KMS-11 (cell line): ENCODE data around the gene SYMPK.

Source experiments
- H2AFZ ChIP-seq: fragments of 200-600 bp; sonication (generic); 2 replicates; pipeline ENCODE4 v1.6.1; 2016; ENCODE audit warnings: antibody characterized with exemption, mixed run types, low read depth
- H3K27ac ChIP-seq: fragments of 200-600 bp; sonication (generic); 2 replicates; pipeline ENCODE4 v1.6.1; 2016; ENCODE audit warnings: mild to moderate bottlenecking, mixed run types
- H3K27me3 ChIP-seq: fragments of 200-600 bp; sonication (generic); 2 replicates; pipeline ENCODE4 v1.6.1; 2017; ENCODE audit warnings: mild to moderate bottlenecking, low read depth, mixed run types, moderate library complexity; ENCODE audit not compliant: insufficient read depth
- H3K36me3 ChIP-seq: fragments of 200-600 bp; sonication (generic); 2 replicates; pipeline ENCODE4 v1.6.1; 2017; ENCODE audit warnings: mild to moderate bottlenecking, mixed run types; ENCODE audit not compliant: insufficient read depth
- H3K4me1 ChIP-seq: fragments of 200-600 bp; sonication (generic); 2 replicates; pipeline ENCODE4 v1.6.1; 2016; ENCODE audit warnings: mild to moderate bottlenecking, low read depth, mixed run types; ENCODE audit not compliant: poor library complexity, severe bottlenecking
- H3K4me2 ChIP-seq: fragments of 200-600 bp; sonication (generic); 2 replicates; pipeline ENCODE4 v1.7.0; 2016; ENCODE audit warnings: mild to moderate bottlenecking, mixed run types
- H3K4me3 ChIP-seq: fragments of 200-600 bp; sonication (generic); IDR thresholded peaks from 2 replicates; pipeline ENCODE4 v1.6.1; 2017; ENCODE audit warnings: low read depth, low read length, mixed read lengths; ENCODE audit not compliant: insufficient read depth
- H3K79me2 ChIP-seq: fragments of 200-600 bp; sonication (generic); 2 replicates; pipeline ENCODE4 v1.6.1; 2016; ENCODE audit warnings: low read depth, mixed run types; ENCODE audit not compliant: insufficient read depth
- H3K9ac ChIP-seq: fragments of 200-600 bp; sonication (generic); 2 replicates; pipeline ENCODE4 v1.6.1; 2016; ENCODE audit warnings: mild to moderate bottlenecking, mixed run types
- H4K20me1 ChIP-seq: fragments of 200-600 bp; sonication (generic); 2 replicates; pipeline ENCODE4 v1.6.1; 2016; ENCODE audit warnings: mild to moderate bottlenecking, mixed run types; ENCODE audit not compliant: insufficient read depth
- TF ChIP-seq, protein P1 (sequence below): fragments of 200-600 bp; sonication (generic); conservative IDR thresholded peaks from 2 replicates; pipeline ENCODE4 v1.6.1; 2017; ENCODE audit warnings: low read depth, mild to moderate bottlenecking, antibody characterized with exemption, low read length, moderate library complexity, mixed read lengths

Gene SYMPK

DNA sequence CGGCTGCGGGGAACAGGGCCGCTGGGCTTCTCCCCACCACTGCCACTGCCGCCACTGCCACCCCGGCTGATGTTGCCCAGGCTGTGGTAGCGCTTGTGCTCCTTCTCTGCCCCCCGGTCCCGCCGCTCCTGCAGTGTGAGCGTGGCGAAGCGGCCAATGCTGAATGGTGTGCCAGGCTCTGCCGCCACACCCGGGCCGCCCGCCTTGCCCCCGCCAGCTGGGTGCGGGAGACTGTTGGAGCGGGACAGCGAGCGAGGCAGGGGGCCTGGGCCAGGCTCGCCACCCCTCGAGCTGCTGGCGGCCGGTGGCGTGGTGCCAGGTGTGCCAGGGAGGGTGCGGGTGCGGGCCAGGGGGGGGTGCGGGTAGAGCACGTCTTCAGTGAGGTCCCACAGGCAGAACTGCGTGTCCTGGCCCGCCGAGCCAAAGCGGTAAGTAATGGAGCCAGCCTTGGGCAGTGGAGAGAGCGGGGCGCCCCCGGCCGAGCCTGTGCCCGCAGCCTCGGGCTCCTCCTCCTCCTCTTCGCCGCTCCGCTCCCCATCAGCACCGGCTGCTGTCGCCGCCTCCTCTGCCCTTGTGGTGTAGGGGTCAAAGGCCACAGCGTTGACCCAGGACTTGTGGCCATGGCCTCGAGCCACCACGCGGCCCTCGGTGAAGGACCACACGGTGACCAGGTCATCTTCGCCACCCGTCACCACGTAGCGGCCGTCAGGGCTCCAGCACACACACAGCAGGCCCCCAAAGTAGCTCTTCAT lies 77.0 kb downstream of the SYMPK start:
- Histone ChIP-seq H3K4me3 (no peak overlapping the region), H3K36me3 (peaks cover 6% of the 10 kb centered on the region; the same call in 1 of the 2 replicates), H4K20me1 (no peaks in the 10 kb centered on the region), H3K4me1 (peaks cover 12% of the 10 kb centered on the region), H2AFZ (no peak overlapping the region), H3K79me2 (peaks cover 5% of the 10 kb centered on the region; the same call in 1 of the 2 replicates), H3K27ac (no peak overlapping the region), H3K4me2 (no peak overlapping the region), H3K9ac (no peak overlapping the region), H3K27me3 (no peaks in the 10 kb centered on the region)
- TF ChIP-seq, protein P1, sequence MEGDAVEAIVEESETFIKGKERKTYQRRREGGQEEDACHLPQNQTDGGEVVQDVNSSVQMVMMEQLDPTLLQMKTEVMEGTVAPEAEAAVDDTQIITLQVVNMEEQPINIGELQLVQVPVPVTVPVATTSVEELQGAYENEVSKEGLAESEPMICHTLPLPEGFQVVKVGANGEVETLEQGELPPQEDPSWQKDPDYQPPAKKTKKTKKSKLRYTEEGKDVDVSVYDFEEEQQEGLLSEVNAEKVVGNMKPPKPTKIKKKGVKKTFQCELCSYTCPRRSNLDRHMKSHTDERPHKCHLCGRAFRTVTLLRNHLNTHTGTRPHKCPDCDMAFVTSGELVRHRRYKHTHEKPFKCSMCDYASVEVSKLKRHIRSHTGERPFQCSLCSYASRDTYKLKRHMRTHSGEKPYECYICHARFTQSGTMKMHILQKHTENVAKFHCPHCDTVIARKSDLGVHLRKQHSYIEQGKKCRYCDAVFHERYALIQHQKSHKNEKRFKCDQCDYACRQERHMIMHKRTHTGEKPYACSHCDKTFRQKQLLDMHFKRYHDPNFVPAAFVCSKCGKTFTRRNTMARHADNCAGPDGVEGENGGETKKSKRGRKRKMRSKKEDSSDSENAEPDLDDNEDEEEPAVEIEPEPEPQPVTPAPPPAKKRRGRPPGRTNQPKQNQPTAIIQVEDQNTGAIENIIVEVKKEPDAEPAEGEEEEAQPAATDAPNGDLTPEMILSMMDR = no peak

DNA sequence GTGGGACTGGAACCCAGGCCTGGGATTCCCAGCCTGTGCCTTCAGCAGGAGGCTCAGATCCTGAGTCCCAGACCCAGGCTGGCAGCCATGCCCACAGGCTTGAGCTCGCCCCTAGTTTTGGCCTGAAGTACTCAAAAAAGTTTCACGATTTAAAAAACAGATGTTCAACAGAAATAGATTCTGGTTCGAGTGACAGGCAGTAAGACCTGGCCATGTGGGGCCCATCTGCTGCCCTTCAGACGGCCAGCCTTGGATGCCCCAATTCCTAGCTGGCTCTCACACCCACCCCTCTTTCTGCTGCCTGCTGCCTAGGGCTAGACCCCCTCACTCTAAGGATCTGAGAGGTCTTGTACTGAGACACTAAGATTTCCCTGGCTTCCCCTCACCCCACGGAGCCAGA lies 77.8 kb downstream of the SYMPK start:
- no peaks in the 10 kb centered on the region for H4K20me1 ChIP-seq
- no peak overlapping the region for H3K27ac ChIP-seq
- peaks cover 15% of the 10 kb centered on the region for H3K4me1 ChIP-seq
- H3K9ac ChIP-seq = no peak overlapping the region
- H3K27me3 ChIP-seq = no peaks in the 10 kb centered on the region; the same call in 1 of the 2 replicates
- no peak overlapping the region for H3K4me3 ChIP-seq
- no peak overlapping the region for H3K4me2 ChIP-seq
- TF ChIP-seq, protein P1 = no peak
- no peak overlapping the region for H2AFZ ChIP-seq
- H3K36me3 ChIP-seq = no peaks in the 10 kb centered on the region; the same call in 1 of the 2 replicates
- H3K79me2 ChIP-seq = no peaks in the 10 kb centered on the region

DNA sequence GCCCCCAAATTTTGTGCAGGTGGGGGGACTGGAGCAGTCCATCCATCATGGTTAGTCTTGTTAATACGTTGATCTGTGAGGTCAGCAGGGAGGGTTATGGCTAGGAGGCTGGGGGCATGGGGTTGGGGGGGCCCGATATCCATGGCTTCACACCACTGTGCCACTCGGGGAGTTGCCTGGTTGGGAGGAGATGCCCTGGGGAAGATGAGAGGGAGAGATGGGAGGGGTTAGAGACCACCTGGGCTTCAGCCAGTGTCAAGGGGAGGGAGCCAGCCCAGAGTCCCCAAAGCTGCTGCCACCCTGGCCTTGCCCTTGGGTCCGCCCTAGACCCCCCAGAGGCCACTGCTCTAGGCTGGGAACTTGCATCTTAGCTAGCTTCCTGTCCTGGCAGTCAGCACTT lies 78.9 kb downstream of the SYMPK start:
- H3K27me3 ChIP-seq = no peaks in the 10 kb centered on the region; the same call in 1 of the 2 replicates
- no peak overlapping the region for H3K4me2 ChIP-seq
- no peaks in the 10 kb centered on the region for H4K20me1 ChIP-seq
- H3K27ac ChIP-seq = no peak overlapping the region
- H3K36me3 ChIP-seq = no peaks in the 10 kb centered on the region
- peaks cover 20% of the 10 kb centered on the region for H3K4me1 ChIP-seq
- TF ChIP-seq, protein P1 = no peak
- no peaks in the 10 kb centered on the region for H3K79me2 ChIP-seq
- no peak overlapping the region for H3K9ac ChIP-seq
- H3K4me3 ChIP-seq = no peak overlapping the region
- no peak overlapping the region for H2AFZ ChIP-seq

DNA sequence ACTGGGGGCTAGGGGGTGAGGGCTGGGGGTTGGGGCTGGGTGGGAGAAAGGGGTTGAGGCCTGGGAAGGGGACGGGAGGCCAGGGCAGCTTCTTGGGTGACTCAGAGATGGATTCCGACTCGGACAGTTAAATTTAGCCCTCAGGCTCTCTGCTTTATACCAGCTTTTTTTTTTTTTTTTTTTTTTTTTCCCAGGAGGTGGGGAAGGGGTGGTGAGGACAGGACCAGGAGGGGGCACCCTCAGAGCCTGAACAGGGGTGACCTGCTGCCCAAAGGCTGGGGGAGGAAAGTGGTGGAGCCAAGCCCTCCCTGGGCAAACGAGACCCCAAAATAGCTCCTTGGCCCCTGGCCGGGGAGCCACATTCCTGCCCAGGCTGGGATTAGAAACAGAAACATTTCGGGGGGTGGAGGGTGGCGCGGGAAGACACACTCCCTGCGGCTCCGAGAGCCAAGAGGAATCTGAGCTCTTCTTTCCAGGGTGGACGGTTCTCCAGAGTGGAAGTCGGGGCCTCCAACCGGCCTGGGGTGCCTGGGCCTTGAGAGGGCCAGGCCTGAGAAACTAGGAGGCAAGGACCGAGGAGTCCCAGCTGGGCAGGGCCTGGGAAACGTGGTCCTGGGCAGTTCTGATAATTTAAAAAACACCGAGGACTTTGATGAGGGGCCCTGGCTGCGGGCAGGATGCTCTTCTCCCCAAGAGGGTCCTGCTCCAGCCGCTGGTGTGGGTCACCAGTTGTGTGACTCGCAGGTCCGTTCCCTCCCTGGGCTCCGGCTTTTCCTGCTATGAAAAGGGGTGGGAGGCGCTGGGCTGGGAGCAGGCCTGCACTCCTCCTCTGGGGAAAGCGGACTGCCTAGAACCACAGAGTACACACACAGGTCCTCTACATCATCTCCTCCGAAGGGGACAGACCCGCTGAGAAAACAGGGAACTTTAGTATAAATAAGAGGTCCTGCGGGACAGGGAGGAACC lies 79.8 kb downstream of the SYMPK start:
- Histone ChIP-seq H3K4me2 (no peak overlapping the region), H3K79me2 (no peaks in the 10 kb centered on the region), H3K27me3 (no peaks in the 10 kb centered on the region; the same call in 1 of the 2 replicates), H3K36me3 (no peaks in the 10 kb centered on the region), H3K9ac (no peak overlapping the region), H3K27ac (no peak overlapping the region), H2AFZ (no peak overlapping the region), H3K4me3 (no peak overlapping the region), H4K20me1 (no peaks in the 10 kb centered on the region), H3K4me1 (peaks cover 23% of the 10 kb centered on the region)
- TF ChIP-seq, protein P1 = no peak
